OCI-LY1 (cell line): ENCODE measurements around the gene NAA80.

Source experiments
- H2AFZ ChIP-seq: fragments of 200-600 bp; sonication (generic), shearing (Covaris generic); 2 replicates; pipeline ENCODE4 v1.6.0; 2014; ENCODE audit warnings: antibody characterized with exemption, mild to moderate bottlenecking, low read length
- H3F3A ChIP-seq: fragments of 200-600 bp; sonication (generic), shearing (Covaris generic); 2 replicates; pipeline ENCODE4 v1.6.0; 2014; ENCODE audit warnings: mild to moderate bottlenecking, antibody characterized with exemption, low read length, moderate library complexity; ENCODE audit not compliant: insufficient read depth
- H3K27ac ChIP-seq: fragments of 200-600 bp; sonication (generic); 2 replicates; pipeline ENCODE4 v1.5.1; 2014; ENCODE audit warnings: low read length, mixed run types, mild to moderate bottlenecking, low read depth; ENCODE audit not compliant: poor library complexity, severe bottlenecking
- H3K27me3 ChIP-seq: fragments of 200-600 bp; sonication (generic); 2 replicates; pipeline ENCODE4 v1.6.0; 2014; ENCODE audit warnings: antibody characterized with exemption, mild to moderate bottlenecking, low read length, moderate library complexity; ENCODE audit not compliant: insufficient read depth
- H3K36me3 ChIP-seq: fragments of 200-600 bp; sonication (generic); 2 replicates; pipeline ENCODE4 v1.6.1; 2014; ENCODE audit warnings: mild to moderate bottlenecking, antibody characterized with exemption, low read length, moderate library complexity, mixed read lengths; ENCODE audit not compliant: insufficient read depth
- H3K4me1 ChIP-seq: fragments of 200-600 bp; sonication (generic); 2 replicates; pipeline ENCODE4 v1.5.1; 2014; ENCODE audit warnings: mild to moderate bottlenecking, low read length, moderate library complexity; ENCODE audit not compliant: insufficient read depth, severe bottlenecking
- H3K4me2 ChIP-seq: fragments of 200-600 bp; sonication (generic), shearing (Covaris generic); 2 replicates; pipeline ENCODE4 v1.6.1; 2014; ENCODE audit warnings: low read length
- H3K4me3 ChIP-seq: fragments of 200-600 bp; sonication (generic); 2 replicates; pipeline ENCODE4 v1.5.1; 2014; ENCODE audit warnings: low read length, low read depth, mild to moderate bottlenecking, mixed read lengths; ENCODE audit not compliant: poor library complexity, severe bottlenecking
- H3K79me2 ChIP-seq: fragments of 200-600 bp; shearing (Covaris generic); 2 replicates; pipeline ENCODE4 v1.6.1; 2016; ENCODE audit warnings: mixed run types, low read length, mixed read lengths; ENCODE audit not compliant: insufficient read depth
- H3K9ac ChIP-seq: fragments of 200-600 bp; sonication (generic), shearing (Covaris generic); 2 replicates; pipeline ENCODE4 v1.6.1; 2014; ENCODE audit warnings: mild to moderate bottlenecking, low read length, mixed read lengths
- H3K9me2 ChIP-seq: fragments of 200-600 bp; sonication (generic), shearing (Covaris generic); 2 replicates; pipeline ENCODE4 v1.6.1; 2014; ENCODE audit warnings: low read depth, mild to moderate bottlenecking, low read length, mixed read lengths
- H3K9me3 ChIP-seq: fragments of 200-600 bp; shearing (Covaris generic); 2 replicates; pipeline ENCODE4 v1.6.1; 2014; ENCODE audit warnings: low read length, mixed read lengths
- H4K20me1 ChIP-seq: fragments of 200-600 bp; sonication (generic), shearing (Covaris generic); 2 replicates; pipeline ENCODE4 v1.6.0; 2016; ENCODE audit warnings: mild to moderate bottlenecking, low read length; ENCODE audit not compliant: insufficient read depth
- EZH2 ChIP-seq: fragments of 200-600 bp; sonication (generic), shearing (Covaris generic); IDR thresholded peaks from 2 replicates; pipeline ENCODE4 v1.8.0; 2017; ENCODE audit warnings: borderline replicate concordance, mixed run types, mild to moderate bottlenecking, antibody characterized with exemption, low read length, moderate library complexity, mixed read lengths
- TF ChIP-seq, protein P1 (sequence below): fragments of 200-600 bp; sonication (generic), shearing (Covaris generic); IDR thresholded peaks from 2 replicates; pipeline ENCODE4 v1.5.1; 2017; ENCODE audit warnings: mild to moderate bottlenecking, antibody characterized with exemption, low read length, moderate library complexity, mixed read lengths

NAA80 gene

DNA sequence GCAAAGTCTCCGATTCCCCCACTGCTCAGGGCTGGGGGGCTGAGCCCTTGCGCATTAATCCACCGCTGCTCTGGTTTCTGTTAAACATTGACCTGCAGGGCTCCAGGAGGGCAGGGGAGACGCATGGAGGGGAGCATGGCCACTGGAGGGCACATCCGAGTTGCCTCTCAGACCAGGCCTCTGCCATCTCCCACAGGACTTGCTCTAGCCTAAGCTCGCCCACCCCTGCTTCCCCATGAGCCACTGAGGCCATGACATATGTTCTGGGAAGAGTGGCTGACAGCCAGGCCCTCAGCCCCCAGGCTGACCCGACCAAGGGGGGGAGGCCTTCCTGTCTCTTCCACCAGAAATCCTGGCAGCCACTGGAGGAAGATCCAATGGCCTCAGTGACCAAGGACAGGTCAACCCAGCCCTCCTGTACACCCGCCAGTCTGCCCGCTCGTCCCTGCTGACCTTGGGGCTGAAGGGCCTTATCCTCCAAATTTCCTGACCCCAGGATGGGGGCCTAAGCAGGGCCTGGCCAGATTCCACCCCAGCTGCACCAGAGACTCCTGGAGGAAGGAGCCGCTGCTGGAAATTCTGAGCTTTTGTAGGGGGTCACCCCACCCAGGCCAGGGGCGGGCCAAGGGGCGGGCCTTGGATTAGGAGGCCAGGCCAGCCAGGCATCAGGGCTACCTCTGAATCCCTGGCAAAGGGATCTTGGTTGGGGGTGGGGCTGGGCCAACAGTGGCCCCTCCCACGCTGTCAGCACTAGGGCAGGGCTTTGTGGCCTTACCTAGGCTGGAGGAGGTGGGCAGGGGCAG is 4.0 kb upstream of the NAA80 start, which contains the start of gene HYAL1:
TSS of gene HYAL1 (minus strand) at position 562 of the 803 bp plus-strand sequence. CDS start 618 bp downstream, outside the sequence.
- Histone ChIP-seq H3K4me2 (no peak within 1 kb of the TSS), H3K27me3 (no peaks in the 10 kb centered on the region), H2AFZ (no peak within 1 kb of the TSS), H3K27ac (no peak within 1 kb of the TSS), H3K9me2 (no peaks in the 10 kb centered on the region), H3K36me3 (no peaks in the 10 kb centered on the region; the same call in 1 of the 2 replicates), H3K79me2 (no peaks in the 10 kb centered on the region), H3F3A (no peaks in the 10 kb centered on the region), H3K4me1 (peaks cover 18% of the 10 kb centered on the region), H3K9ac (no peak within 1 kb of the TSS), H4K20me1 (no peaks in the 10 kb centered on the region), H3K4me3 (no peak within 1 kb of the TSS), H3K9me3 (no peaks in the 10 kb centered on the region)
- TF ChIP-seq, protein P1, sequence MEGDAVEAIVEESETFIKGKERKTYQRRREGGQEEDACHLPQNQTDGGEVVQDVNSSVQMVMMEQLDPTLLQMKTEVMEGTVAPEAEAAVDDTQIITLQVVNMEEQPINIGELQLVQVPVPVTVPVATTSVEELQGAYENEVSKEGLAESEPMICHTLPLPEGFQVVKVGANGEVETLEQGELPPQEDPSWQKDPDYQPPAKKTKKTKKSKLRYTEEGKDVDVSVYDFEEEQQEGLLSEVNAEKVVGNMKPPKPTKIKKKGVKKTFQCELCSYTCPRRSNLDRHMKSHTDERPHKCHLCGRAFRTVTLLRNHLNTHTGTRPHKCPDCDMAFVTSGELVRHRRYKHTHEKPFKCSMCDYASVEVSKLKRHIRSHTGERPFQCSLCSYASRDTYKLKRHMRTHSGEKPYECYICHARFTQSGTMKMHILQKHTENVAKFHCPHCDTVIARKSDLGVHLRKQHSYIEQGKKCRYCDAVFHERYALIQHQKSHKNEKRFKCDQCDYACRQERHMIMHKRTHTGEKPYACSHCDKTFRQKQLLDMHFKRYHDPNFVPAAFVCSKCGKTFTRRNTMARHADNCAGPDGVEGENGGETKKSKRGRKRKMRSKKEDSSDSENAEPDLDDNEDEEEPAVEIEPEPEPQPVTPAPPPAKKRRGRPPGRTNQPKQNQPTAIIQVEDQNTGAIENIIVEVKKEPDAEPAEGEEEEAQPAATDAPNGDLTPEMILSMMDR, result no peak
- TF ChIP-seq EZH2, result no peak

DNA sequence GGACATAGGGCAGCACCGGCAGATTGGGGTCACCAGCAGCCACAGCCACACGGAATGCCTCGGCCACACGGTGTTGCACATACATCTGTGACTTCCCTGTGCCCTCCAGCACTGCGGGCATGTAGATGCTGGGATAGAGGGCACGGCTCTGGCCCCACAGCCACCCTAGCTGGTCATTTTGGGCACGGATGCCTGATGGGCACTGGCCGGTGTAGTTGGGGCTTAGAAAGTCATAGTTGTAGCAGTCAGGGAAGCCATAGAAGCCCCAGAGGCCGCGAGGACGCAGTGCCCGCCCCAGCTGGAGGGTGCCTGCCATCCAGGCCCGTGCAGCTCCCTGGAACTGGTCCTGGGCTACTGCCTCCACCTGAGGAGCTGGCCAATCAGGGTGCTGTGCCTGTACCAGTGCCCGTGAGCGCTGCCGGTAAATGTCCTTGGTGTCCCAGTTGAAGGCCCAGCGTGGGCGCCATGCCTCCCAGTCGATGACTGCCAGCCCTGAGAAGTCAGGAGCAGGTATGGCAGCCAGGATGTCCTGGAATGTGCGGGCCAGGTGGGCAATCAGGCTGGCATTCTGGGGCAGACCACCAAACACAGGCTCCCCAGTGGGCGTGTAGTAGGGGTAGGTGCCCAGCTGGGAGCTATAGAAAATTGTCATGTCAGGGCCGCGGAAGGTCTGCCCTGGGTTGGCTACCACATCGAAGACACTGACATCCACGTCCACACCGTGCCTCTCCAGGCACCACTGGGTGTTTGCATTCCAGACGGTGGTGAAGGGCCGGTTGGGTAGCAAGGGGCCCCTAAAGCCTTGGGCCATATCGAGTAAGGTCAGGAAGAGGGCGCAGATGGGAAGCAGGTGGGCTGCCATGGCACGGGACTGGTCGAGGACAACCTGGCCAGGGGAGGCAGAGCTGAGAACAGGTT is 3.1 kb upstream of the NAA80 start:
- H4K20me1 ChIP-seq, result no peaks in the 10 kb centered on the region
- H3F3A ChIP-seq, result no peaks in the 10 kb centered on the region
- peaks cover 21% of the 10 kb centered on the region for H3K4me1 ChIP-seq
- H2AFZ ChIP-seq, result no peak overlapping the region
- no peaks in the 10 kb centered on the region for H3K9me3 ChIP-seq
- no peak overlapping the region for H3K9ac ChIP-seq
- no peak overlapping the region for H3K4me2 ChIP-seq
- H3K4me3 ChIP-seq, result no peak overlapping the region
- TF ChIP-seq, protein P1, result no peak
- no peak for TF ChIP-seq EZH2
- no peaks in the 10 kb centered on the region for H3K9me2 ChIP-seq
- H3K27me3 ChIP-seq, result no peaks in the 10 kb centered on the region
- no peaks in the 10 kb centered on the region; the same call in 1 of the 2 replicates for H3K36me3 ChIP-seq
- H3K79me2 ChIP-seq, result no peaks in the 10 kb centered on the region
- H3K27ac ChIP-seq, result no peak overlapping the region

DNA sequence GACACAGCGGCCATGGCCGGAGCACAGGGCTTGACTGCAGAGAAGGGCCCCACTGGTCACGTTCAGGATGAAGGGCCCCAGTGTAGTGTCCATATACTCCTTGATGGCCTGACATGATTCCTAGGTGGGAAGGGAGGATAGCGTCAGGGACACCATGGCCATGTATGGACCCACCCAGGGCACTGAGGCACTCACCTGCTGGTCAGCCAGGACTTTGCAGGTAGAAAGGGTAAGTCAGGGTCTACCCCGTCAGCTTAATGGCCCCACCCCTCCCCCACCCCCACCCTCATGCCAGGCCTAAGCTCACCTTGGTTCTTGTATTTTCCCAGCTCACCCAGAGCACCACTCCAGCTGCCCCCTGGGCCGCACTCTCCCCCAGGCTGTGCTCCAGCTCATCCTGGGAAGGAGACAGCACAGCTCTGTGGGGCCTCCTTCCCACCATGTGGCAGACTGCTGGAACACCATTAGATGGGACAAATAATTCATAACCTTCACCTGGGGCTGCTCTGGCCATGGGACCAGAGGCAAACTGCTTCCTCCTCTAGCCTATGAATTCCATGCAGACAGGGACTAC is 1.6 kb upstream of the NAA80 start:
- TF ChIP-seq, protein P1, result no peak
- no peak for TF ChIP-seq EZH2
- Histone ChIP-seq H3K27me3 (no peaks in the 10 kb centered on the region), H3K79me2 (no peaks in the 10 kb centered on the region), H3K9ac (peak overlapping the region; percentile 79; the same call in 1 of the 2 replicates), H2AFZ (no peak overlapping the region), H3K9me2 (no peaks in the 10 kb centered on the region), H3K27ac (peak overlapping the region; percentile 67), H3K36me3 (no peaks in the 10 kb centered on the region; the same call in 1 of the 2 replicates), H3K4me3 (peak overlapping the region; percentile 93), H3F3A (no peaks in the 10 kb centered on the region), H3K9me3 (no peaks in the 10 kb centered on the region), H4K20me1 (no peaks in the 10 kb centered on the region), H3K4me1 (peaks cover 21% of the 10 kb centered on the region), H3K4me2 (peak overlapping the region; percentile 91)
